Measurements from ENCODE around the gene DNAH10.
"Not testable (repeated sequence)": the region's sequence is repeated elsewhere in the genome, so short reads cannot be mapped to it uniquely, and the experiment has no call there.

The DNAH10 gene

GRCh38 chr12:123939716-123940626, 177.9 kb downstream of the DNAH10 start:
- DNase-seq (ENCODE audit: low read depth) = no peak
- no peak overlapping the region for H3K4me3 ChIP-seq (ENCODE audit: low read depth, low read length)

DNA sequence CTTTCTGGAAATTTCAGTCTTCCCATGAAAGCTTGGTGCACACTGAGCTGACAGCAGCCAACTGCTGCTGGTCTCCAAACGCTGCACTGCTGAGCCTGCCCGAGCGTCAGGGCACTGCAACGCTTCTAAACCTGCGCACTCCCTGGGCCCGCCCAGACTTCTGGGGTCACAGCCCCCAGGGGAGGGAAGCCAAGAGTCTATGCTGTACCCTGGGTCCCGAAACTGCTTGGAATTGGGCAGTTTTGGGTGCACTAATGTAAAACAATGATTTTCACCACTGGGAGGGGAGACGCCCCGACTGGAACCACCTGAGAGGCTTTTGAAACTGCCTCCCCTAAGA, 178.5 kb downstream of the DNAH10 start:
- no peak for DNase-seq (ENCODE audit: low read depth)
- H3K4me3 ChIP-seq (ENCODE audit: low read depth, low read length) = no peak overlapping the region

- no peak overlapping the region for H3K4me3 ChIP-seq (ENCODE audit: low read depth, low read length)
- no peak for DNase-seq (ENCODE audit: low read depth)
Observed at GRCh38 chr12:123941000-123941399, 178.9 kb downstream of the DNAH10 start.

DNA sequence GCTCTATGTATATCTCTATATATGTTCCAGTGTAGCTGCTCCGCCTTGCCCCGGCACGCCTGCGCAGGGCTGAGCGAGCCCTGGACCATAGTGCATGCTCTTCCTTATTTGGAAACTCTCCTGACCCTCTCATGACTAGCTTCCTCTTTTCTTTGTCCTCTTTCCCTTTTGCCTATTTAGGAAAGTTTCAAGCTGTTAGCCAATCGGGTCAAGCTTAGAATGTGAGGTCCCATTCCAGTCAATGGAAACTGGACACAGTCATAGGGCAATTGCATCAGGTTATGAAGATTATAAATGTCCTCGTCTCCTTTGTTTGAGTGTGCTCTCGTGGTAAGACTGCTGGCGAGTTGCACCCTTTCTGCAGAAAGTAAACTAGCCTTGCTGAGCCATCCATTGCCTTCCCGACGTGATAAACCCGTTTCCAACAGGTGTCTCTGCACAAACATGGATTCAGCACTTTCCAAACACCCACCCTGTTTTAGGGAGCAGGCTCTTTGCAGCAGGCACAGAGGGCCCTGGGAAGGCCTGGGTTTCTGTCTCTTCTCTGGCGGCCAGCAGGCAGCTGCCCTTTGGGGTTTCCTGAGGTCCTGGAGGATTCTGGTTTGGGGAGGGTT, 179.6 kb downstream of the DNAH10 start:
- no peak for DNase-seq (ENCODE audit: low read depth)
- no peak overlapping the region for H3K4me3 ChIP-seq (ENCODE audit: low read depth, low read length)

DNA sequence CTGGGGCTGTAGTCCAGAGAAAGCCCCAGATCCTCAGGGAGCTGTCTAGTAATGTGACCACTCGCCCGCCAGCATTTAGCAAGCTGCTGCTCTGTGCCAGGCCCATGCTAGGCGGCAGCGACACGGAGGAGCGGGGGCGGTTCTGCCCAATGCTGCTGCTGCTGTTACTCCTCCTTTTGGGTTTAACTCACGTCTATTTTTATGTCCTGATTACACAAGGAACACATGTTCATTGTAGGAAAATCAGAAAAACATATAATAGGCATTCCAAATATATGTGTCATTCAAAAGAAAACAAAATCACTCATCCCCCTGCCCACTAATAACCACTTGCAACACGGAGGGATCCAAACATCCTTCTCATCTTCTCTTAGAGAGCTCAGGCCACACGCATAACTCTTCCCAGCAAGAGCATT, 180.1 kb downstream of the DNAH10 start:
- no peak overlapping the region for H3K4me3 ChIP-seq (ENCODE audit: low read depth, low read length)
- DNase-seq (ENCODE audit: low read depth) = peak; percentile 86

- no peak for DNase-seq (ENCODE audit: low read depth)
- no peak overlapping the region for H3K4me3 ChIP-seq (ENCODE audit: low read depth, low read length)
Observed at GRCh38 chr12:123942911-123943648, 181.0 kb downstream of the DNAH10 start.

DNA sequence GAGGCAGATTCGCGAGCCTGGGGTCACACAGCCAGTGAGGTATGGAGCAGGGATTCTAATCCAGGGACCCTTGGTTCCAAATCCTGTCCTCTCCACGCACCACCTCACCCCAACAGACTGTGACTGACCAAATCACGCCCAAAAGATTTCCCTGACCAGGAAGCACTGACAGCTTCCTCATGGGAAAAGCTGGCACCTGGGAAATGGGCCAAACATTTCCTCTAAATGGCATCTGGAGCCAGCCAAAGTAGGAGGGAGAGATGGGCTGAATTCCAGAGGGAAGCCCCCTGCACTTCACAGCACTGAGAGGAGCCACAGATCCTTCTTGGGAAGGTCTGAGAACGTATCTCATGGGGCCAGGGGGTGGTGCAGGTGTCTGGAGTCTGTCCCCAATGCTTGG, 181.7 kb downstream of the DNAH10 start:
- H3K4me3 ChIP-seq (ENCODE audit: low read depth, low read length) = no peak overlapping the region
- DNase-seq (ENCODE audit: low read depth) = no peak

GRCh38 chr12:123944696-123945095, 182.6 kb downstream of the DNAH10 start:
- H3K4me3 ChIP-seq (ENCODE audit: low read depth, low read length) = no peak overlapping the region
- no peak for DNase-seq (ENCODE audit: low read depth)

DNA sequence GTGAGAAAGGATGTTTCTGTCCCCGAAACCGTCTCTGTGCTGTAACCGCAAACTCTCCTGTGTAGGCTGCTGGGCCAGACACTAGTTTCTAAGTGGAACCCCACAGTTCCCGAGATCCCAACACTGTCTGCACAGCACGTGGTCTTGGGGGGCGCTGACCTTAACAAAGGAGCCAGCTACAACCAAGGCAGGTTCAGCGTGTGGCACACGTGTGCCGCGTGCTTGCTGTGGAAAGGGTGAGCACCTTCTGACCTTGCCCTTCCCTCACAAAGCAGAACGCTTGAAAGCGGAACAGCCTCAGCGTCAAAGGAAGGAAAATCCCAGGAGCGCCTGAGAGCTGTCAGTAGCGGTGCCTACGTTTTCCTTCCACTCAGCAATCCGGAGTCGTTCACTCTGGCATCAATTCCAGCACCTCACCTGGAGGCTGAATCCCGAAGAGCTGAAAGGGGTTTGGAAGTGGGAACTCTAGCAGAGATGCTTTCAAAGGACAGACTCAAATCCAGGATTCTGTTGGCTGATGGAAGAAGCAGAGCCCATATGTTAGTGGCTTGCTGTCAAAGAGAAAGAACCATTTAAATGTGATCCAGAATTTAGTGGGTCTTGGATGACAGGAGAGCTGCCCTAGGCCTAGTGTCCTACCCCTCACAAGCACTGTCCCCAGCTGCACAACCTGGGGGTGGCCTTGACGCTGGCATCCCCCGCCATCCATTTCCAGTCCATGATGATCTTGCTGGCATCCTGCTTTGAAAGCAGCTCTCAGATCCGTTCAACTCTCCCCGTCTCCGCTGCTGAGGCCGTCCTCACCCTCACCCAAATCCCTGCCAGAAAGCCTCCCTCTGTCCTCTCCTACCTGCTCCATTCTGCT, 183.4 kb downstream of the DNAH10 start:
- DNase-seq (ENCODE audit: low read depth) = no peak
- no peak overlapping the region for H3K4me3 ChIP-seq (ENCODE audit: low read depth, low read length)

GRCh38 chr12:123946152-123946515, 184.0 kb downstream of the DNAH10 start:
- no peak for DNase-seq (ENCODE audit: low read depth)

DNA sequence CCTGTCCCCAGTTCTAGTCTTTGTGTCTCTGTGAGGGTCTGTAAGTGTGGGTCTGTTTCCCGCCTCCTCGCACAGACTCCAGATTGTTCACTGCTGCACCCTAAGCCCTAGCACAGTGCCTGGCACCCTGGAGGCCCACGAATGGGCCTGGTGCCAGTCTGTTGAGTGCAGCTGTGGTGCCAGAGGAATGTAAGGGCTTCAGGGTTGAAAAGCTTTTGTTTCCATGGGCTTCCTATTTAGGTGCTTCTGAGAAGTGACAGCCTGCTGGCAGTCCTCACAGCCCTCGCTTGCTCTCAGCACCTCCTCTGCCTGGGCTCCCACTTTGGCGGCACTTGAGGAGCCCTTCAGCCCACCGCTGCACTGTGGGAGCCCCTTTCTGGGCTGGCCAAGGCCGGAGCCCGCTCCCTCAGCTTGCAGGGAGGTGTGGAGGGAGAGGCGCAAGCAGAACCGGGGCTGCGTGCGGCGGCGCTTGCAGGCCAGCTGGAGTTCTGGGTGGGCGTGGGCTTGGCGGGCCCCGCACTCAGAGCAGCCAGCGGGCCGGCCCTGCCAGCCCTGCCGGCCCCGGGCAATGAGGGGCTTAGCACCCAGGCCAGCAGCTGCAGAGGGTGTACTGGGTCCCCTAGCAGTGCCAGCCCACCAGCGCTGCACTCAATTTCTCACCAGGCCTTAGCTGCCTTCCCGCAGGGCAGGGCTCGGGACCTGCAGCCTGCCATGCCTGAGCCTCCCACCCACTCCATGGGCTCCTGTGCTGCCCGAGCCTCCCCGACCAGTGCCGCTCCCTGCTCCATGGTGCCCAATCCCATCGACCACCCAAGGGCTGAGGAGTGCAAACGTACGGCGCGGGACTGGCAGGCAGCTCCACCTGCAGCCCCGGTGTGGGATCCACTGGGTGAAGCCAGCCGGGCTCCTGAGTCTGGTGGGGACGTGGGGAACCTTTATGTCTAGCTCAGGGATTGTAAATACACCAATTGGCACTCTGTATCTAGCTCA, 184.7 kb downstream of the DNAH10 start:
- not testable (repeated sequence) for H3K4me3 ChIP-seq (ENCODE audit: low read depth, low read length); DNase-seq (ENCODE audit: low read depth)

More at GRCh38 chr12:123946152-123946515, 184.0 kb downstream of the DNAH10 start:
- H3K4me3 ChIP-seq (ENCODE audit: low read depth, low read length) = no peak overlapping the region

DNA sequence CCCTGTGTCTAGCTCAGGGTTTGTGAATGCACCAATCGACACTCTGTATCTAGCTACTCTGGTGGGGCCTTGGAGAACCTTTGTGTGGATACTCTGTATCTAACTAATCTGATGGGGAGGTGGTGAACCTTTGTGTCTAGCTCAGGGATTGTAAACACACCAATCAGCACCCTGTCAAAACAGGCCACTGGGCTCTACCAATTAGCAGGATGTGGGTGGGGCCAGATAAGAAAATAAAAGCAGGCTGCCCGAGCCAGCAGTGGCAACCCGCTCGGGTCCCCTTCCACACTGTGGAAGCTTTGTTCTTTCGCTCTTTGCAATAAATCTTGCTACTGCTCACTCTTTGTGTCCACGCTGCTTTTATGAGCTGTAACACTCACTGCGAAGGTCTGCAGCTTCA, 185.4 kb downstream of the DNAH10 start:
- not testable (repeated sequence) for H3K4me3 ChIP-seq (ENCODE audit: low read depth, low read length); DNase-seq (ENCODE audit: low read depth)

GRCh38 chr12:123948401-123948795, 186.3 kb downstream of the DNAH10 start:
- no peak overlapping the region for H3K4me3 ChIP-seq (ENCODE audit: low read depth, low read length)
- DNase-seq (ENCODE audit: low read depth) = no peak

DNA sequence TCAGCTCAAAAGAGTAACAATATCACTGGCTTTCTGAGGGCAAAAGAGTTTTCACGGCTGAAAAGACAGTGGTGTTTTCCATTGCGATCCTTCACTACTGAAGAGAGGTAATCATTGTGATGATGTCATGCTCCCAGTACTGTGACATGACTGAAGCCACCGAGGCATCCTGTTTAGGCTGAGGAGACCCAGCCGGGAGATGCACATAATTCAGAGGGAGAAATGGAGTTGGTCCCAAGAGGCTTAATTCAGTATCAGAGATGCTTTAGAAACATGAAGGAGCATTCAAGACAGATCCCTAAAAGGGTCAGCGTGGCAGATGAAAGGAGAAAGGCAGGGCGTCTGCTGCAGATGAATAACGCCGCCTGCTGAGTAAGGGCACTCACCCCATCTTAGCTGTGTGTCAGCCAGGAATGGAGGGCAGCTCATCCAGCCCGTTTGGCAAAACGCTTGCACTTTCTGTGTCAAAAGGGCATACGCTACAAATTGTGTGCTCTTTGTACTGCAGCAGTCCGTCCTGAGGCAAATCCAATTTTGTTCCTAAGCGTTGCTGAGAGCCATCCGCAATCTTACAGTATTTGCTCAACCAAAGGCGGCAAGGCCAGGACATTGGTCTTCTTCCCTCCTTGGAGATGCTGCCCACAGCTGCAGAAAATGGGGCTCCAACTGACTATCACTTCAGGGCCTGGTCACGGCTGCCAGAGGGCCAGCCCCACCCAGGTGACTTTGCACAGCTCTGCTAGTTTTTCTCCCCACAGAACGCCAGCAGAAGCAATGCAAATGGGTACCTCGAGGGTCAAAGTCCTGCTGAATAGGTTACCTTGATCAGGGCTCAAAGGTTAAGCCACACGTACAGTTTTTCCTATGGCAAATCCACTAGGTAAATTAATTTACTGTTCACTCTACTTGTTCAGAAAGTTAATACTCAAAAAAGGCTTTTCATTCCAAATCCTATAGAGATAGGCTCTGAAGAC, 187.0 kb downstream of the DNAH10 start:
- no peak overlapping the region for H3K4me3 ChIP-seq (ENCODE audit: low read depth, low read length)
- DNase-seq (ENCODE audit: low read depth) = no peak

DNA sequence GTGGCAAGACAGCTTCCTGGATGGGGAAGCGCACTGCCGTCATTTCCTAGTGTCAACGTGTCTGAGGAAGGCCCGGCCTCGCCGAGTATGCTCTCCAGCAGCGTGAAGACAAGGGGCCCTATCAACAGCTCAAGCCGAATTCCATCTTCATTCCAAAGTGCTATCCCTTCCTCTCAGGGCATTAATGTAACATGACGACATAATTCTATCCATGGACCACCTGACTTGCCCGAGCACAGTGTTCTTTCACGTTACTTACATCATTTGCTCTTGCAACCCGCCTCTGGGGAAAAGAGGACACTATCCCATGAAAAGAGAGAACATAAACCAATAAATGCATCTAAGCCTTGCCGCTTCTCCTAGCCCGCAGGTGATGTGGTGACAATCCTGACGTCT, 187.7 kb downstream of the DNAH10 start:
- no peak overlapping the region for H3K4me3 ChIP-seq (ENCODE audit: low read depth, low read length)
- DNase-seq (ENCODE audit: low read depth) = no peak

GRCh38 chr12:123950476-123951349, 188.6 kb downstream of the DNAH10 start:
- no peak for DNase-seq (ENCODE audit: low read depth)
- H3K4me3 ChIP-seq (ENCODE audit: low read depth, low read length) = no peak overlapping the region
